DMS 273 (cell line): Measurements from ENCODE around the gene MTAP.

Source experiments
- DNase-seq: peaks from one replicate; lab custom pipeline; 2025; ENCODE audit not compliant: unreplicated experiment; lab: John Stamatoyannopoulos, UW

The MTAP gene

DNA sequence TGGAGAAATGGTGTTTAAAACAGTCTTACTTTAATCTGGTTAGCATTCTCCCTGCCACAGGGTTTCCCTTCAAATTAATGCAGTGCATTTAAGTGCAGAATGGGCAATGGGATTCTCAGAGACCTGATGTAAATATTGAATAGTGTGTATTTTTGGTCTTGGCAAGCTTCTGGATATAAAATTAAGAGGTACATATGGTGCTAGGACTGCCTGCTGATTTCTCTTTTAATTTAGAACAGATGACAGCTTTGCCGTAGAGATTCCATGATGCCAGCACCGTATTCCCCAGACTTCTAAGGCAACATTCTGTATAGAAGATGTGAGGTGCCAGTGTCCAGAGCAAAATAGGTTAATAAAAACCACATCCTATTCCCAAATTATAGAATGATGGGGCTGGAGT lies 1.9 kb downstream of the MTAP start:
- peak; percentile 47 for DNase-seq

DNA sequence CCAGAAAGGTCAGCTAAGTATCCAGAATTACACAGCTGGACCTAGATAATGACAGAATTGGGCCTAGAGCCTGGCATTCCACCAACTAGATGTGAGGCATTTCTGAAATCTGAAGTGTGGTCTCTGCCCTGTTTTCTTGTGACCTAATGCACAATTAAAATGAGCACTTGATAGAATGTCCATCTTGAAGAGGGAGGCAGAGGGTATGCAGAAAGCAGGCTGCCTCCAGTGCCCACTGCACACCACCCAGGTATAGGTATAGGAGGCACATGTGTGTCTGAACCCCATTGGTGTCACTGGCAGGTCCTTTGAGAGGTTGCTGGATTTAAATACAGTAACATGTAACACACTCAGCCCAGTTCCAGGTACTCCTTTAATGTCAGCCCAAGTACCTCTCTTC lies 2.4 kb downstream of the MTAP start:
- DNase-seq, result no peak

- DNase-seq, result peak; percentile 8
Measured at GRCh38 chr9:21806644-21807043, 4.2 kb downstream of the MTAP start.

DNA sequence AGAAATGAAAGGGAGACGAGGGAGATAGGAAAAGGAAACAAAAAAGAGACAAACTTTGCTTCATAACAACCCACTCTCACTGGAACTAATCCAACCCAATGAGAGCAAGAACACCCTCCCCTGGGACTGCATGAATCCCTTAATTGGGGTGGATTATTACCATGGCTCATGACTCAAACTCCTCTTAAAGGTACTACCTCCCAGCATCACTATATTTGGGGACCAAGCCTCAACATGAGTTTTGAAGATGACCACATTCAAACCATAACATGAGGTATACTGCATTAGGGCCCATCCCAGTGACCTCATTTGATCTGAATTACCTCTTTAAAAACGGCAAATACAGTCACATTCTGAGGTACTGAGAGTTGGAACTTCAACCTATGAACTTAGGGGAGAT lies 8.0 kb downstream of the MTAP start:
- peak; percentile 78 for DNase-seq

DNA sequence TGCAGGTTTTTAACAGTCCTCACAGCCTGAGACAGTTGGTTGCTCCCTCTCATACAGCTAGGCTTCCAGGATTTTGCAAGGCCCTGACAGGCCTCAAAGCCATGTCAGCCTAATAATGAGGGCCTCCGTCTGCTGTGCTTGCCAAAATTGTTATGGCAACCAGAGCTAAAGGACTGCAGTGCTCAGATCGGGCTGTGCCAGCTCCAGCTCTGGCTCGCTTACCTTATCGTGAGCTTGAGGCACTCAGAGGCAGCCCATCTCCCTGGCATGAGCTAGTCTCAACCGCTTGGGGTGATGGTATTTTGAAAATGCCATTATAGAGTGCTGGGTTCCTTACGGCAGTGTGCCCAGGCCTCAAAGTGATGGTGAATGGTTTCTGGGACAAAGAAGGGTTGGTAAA lies 8.4 kb downstream of the MTAP start:
- DNase-seq, result peak; percentile 75

DNA sequence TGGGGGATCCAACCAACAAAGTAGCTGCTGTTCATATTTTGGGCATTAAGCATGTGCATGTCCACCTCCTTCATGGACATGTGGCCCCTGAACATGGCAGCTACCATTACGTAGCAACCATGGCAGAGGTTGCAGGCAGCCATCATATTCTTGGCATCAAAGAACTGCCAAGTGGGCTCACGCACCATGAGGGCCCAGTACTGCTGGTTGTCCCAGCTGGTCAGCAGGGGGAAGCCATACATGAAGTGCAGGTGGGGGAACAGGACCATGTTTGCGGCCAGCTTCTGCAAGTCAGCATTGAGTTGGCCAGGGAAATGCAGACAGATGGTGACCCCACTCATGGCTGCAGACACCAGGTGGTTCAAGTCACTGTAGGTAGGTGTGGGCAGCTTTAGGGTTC lies 9.5 kb downstream of the MTAP start:
- DNase-seq, result peak; percentile 62

- peak; percentile 49 for DNase-seq
Measured at GRCh38 chr9:21812415-21812814, 10.0 kb downstream of the MTAP start.

DNA sequence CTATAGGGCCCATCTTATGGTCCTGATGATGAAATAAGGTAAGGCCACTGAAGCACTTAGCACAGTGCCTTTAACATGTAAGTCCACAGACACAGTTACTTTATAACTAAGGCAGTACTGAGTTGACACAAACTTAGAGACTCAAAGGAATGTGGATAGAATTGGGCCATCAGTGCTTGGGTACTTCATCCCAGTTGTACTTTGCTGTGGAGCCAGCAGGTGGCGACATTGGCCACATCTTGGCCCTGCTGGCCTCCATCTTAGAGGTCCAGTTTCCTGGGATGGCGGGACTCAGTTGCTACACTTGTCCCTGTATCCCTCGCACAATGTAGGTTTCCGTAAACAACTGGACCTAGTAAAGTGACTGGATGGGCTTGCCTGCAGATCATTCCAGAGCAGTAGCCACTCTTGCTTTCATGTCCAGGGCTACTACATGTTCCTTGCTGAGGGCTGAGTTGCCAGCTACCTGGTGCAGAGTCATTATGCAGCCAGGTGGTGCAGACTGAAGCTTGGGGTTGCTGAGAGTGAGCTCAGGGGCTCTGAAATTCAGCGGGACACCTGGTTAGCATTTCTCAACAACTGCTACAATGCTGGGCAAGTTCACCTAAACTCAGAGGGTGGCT lies 10.6 kb downstream of the MTAP start:
- DNase-seq, result peak; percentile 80

DNA sequence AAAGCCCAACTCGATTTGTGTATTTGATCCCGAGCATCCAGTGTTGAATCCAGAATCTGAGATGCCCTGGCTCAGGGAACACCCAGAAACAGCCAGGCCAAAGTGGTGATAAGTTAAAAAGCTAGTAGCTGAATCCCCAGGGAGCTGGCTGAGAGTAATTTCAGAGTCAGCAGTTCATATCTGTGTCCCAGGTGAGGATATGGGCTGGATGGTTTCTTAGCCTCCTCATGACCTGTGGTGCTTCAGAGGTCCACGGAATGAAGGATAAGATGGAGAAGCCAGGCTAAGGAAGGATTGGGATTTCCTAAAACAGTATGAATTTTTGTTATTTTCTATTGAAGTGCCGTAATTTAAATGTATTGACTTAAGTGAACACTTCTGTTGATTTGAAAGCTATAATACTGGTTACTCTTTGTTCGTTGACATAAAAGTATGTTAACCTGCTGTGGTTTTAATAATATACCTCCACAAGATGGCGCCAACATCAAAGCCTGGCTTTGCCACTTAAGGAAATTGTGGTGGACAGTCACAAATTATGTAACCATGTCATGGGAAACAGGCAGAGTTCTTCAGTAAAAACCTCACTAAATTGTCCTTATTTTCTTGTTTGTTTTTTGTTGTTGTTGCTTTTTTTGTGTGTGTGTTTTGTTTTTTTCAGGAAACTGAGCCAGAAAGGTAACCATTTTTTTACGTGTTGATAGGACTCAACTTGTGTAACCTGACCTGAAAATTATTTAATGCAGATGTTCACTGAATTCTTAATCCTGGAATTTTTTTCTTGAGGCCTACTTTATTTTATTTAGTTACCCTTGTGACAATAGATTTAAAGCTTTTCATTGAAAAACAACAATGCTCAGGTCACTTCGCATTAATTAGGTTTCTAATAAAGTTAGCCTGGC lies 11.4 kb downstream of the MTAP start:
- peak; percentile 84 for DNase-seq

DNA sequence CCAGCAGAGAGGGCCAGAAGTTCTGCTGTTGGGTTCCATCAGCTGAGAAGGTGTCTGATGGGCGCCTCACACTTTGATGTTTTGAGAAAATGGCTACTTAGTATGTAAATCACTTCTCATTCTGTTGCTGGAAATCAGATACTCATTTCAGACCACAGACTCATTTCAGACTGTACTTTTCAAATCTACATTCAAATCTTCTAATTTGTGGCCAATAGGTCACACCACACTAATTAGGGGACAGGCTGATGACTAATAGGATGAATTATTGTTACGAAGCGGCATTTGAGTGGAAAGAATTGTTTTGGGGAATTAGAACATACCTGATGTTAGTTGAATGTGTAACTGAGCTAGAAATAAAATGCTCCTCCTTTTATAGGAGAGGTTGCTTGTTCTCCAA lies 13.2 kb downstream of the MTAP start:
- DNase-seq, result no peak

- DNase-seq, result no peak
Measured at GRCh38 chr9:21817176-21817575, 14.7 kb downstream of the MTAP start.

- DNase-seq, result no peak
Measured at GRCh38 chr9:21825637-21826036, 23.2 kb downstream of the MTAP start.

GRCh38 chr9:21828853-21829410 lies 26.5 kb downstream of the MTAP start:
- no peak for DNase-seq

- DNase-seq, result no peak
Measured at GRCh38 chr9:21830589-21830988, 28.2 kb downstream of the MTAP start.

DNA sequence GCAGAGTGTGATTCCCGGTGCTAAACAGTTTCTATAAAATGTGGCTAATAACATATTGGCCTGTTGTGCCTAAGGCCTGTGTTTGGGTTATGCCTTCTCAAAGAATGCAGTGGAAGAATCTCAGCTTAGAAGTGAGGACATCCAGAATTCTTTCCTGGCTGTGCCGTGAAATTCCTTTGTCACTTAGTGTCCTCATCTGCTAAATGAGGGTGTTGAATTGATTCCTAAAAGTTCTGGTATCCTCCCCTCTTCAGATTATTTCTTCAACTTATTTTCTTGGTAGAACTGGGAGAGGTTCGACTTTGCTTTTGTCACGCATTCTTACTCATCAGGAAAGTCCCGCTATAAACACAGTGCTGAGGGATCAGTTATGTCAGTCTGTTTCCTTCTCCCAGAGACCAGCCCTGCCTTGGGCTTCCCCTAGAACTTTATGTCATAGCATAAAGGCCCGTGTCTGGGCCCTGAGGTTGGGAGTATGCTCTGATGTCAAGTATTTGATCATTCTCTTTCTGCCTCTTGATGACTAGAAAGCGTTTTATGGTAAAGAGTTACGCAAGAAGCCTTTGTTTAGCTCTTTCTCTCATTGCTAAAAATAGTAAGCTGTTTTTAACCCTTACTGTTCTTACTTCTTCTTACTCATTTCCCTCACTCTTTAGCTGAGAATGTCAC lies 29.5 kb downstream of the MTAP start:
- no peak for DNase-seq

GRCh38 chr9:21833090-21833801 lies 30.8 kb downstream of the MTAP start:
- DNase-seq, result no peak

DNA sequence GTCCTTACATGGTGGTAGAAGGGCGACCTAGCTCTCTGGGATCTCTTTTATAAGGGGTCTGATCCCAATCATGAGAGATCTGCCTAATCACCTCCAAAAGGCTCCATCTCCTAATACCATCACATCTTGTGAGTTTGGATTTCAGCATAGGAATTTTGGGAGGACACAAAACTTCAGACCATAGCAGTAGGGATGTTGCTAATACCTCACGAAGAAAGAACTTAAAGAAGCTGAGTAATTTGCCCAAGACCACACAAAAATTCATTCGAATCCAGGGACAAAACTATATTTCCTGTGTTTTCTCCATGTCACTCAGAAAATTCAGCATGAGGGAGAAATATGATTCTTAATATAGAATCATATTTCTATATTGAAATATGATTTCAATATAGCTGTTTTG lies 32.7 kb downstream of the MTAP start:
- no peak for DNase-seq

DNA sequence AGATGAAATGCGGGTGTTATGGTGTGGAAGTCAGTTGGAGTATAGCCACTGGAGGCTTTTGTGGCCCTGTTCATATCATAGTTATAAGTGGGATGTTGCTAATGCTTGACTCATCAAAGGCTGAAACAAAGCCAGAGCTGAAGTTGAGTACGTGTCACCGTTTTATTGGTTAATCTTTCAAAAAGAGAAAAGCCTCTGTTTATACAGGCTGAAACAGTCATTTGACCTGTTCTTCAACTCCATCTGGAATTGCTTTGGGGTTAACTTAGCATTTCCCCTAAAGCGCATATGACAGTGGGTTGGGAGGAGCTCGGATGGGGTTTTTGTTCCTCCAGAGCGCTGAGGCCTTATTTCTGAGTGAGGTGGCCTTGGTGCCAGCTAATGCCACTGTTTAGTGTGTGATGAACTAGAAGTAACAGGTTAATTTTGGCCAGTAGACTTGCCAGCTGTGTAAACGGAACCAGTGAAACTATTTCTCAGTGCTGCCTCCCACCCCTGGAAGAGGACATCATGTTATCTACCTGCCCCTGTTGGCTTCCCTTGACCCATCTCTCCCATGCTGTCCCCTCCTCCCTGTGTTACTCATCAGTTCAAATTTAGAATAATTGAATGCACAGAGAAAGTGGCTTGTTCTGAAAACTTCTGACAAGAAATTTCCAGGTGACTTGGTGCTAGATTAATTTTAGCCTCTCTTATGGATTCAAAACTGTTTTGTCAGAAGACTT lies 34.2 kb downstream of the MTAP start:
- DNase-seq, result no peak

- DNase-seq, result no peak
Measured at GRCh38 chr9:21837501-21837900, 35.1 kb downstream of the MTAP start.

- no peak for DNase-seq
Measured at GRCh38 chr9:21840647-21841046, 38.2 kb downstream of the MTAP start.
